Transverse colon (tissue), 3 donors: ENCODE results near the gene NXPH1.

Experiments used
- CTCF ChIP-seq, 5 experiments: fragments of 200-600 bp in 3 of 5; fragments of 450-650 bp in 2 of 5; sonication (generic) in 3 of 5; IDR thresholded peaks; 1 replicate in 2 of 5; 2 replicates in 3 of 5; pipeline ENCODE4 v1.5.1; 2016 to 2017; ENCODE audit warnings: antibody characterized with exemption in 5 of 5, inconsistent platforms in 3 of 5, mild to moderate bottlenecking in 2 of 5, moderate library complexity in 1 of 5
- EP300 ChIP-seq: sonication (generic); formaldehyde crosslinking; IDR thresholded peaks from one replicate; pipeline ENCODE4 v1.6.1; 2017; ENCODE audit warnings: antibody characterized with exemption, low read depth

- TF ChIP-seq CTCF (IDR thresholded peaks at IDR 0.05), result no peak
- no peak for TF ChIP-seq EP300
These were observed 185.1 kb downstream of the NXPH1 start for GRCh38 chr7:8618441-8619070.
